Activated naive CD4-positive, alpha-beta T cell treated with anti-CD3 and anti-CD28 coated beads for 36 hours (primary cell): ENCODE results near the gene SH3BP4. TPM values are rescaled to one million over a fixed set of nuclear protein-coding genes. Genes with fewer than 3 reads are reported as not detected.
"Not testable (repeated sequence)": the region's sequence is repeated elsewhere in the genome, so short reads cannot be mapped to it uniquely, and the experiment has no call there.

Experiments used
- CTCF ChIA-PET: fragments of 350-600 bp; sonication (Branson Sonifier 250); formaldehyde crosslinking; loops from one replicate; lab custom pipeline; 2021; ENCODE audit warnings: antibody characterized with exemption; lab: Charles Lee
- DNase-seq: peaks from one replicate; pipeline ENCODE4 v3.0.0-alpha.2; 2020
- H3K27ac Mint-ChIP-seq: one replicate; pipeline ENCODE4 v1.8.0; 2021; ENCODE audit warnings: mild to moderate bottlenecking, mixed read lengths
- H3K27me3 Mint-ChIP-seq: one replicate; pipeline ENCODE4 v1.8.0; 2021; ENCODE audit warnings: low read depth, mixed read lengths
- H3K36me3 Mint-ChIP-seq: one replicate; pipeline ENCODE4 v1.8.0; 2021; ENCODE audit warnings: low read depth, mixed read lengths
- H3K4me1 Mint-ChIP-seq: one replicate; pipeline ENCODE4 v1.8.0; 2021; ENCODE audit warnings: low read depth, mixed read lengths
- H3K4me3 Mint-ChIP-seq: one replicate; pipeline ENCODE4 v1.8.0; 2021; ENCODE audit warnings: mild to moderate bottlenecking, moderate library complexity, mixed read lengths
- H3K9me3 Mint-ChIP-seq: one replicate; pipeline ENCODE4 v1.8.0; 2021; ENCODE audit warnings: mixed read lengths
- intact Hi-C: fragments of 100-400 bp; cut with micrococcal nuclease; formaldehyde crosslinking; loops from one replicate; pipeline ENCODE4 v1.15.1; 2023
- total RNA-seq, 2 experiments: library from RNA; stranded (reverse); gene quantifications; one replicate each; pipeline ENCODE4 v1.2.3, GENCODE V29; 2021

Gene SH3BP4
- total RNA-seq, 2 experiments from 2014 or later: 0.42 to 0.64 TPM

DNA sequence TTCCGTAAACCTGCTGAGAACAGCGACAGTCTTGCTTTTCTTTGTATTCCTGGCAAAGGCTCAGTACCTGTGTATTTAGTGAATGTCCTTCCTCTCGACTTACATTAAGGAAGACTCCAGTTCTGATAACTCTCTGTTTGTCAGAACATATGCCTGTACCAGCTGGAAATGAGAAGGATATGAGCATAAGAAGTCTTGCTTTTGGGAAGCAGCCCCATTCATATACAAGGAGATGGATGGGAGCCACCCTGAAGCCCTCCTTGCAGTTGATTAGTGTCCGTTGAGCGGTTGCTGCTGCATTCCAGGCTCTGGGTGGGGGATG is 59.8 kb downstream of the SH3BP4 start:
- H3K4me3 Mint-ChIP-seq: no peak overlapping the region
- H3K9me3 Mint-ChIP-seq: peaks cover 4% of the 10 kb centered on the region
- no peak overlapping the region for H3K27ac Mint-ChIP-seq
- no peaks in the 10 kb centered on the region for H3K27me3 Mint-ChIP-seq
- CTCF ChIA-PET: no interaction called here
- no peaks in the 10 kb centered on the region for H3K4me1 Mint-ChIP-seq
- H3K36me3 Mint-ChIP-seq: no peaks in the 10 kb centered on the region
- no peak for DNase-seq
- intact Hi-C loops: no loop called here

DNA sequence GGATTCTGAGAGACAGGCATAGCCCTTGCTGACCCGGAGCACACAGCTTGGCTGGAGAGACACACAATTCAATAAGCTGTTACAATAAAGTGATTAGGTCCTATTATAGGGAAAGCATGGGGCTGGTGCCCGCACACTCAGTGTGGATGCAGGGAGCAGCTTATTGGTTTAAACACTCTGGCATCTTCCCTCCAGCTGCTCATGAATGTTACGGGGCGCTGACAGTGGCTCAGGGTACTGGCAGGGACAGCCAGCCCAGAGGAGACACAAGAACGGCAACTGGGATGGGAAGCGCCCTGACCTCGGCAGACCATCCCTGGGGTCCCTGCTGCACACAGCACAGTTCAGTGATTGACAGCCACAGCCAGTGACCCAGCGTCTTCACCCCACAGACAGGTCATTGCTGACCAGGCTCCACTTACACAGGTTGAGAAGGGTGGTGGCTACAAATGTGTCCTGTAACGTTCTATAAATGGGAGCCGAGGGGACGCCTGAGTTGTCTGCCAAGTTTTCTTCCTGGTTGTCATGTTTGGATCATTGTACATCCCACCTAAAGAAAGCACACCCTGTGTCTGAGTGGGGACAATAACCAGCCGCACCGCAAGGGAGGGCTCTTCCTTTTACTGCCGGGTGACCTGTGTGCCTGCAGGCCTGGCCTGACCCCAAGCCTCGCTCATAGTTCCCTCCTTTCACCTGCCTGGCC is 60.3 kb downstream of the SH3BP4 start:
- CTCF ChIA-PET: no interaction called here
- H3K36me3 Mint-ChIP-seq: no peaks in the 10 kb centered on the region
- peaks cover 6% of the 10 kb centered on the region for H3K9me3 Mint-ChIP-seq
- H3K27ac Mint-ChIP-seq: no peak overlapping the region
- no peak overlapping the region for H3K4me3 Mint-ChIP-seq
- H3K4me1 Mint-ChIP-seq: no peaks in the 10 kb centered on the region
- H3K27me3 Mint-ChIP-seq: no peaks in the 10 kb centered on the region
- intact Hi-C loops: no loop called here
- no peak for DNase-seq

DNA sequence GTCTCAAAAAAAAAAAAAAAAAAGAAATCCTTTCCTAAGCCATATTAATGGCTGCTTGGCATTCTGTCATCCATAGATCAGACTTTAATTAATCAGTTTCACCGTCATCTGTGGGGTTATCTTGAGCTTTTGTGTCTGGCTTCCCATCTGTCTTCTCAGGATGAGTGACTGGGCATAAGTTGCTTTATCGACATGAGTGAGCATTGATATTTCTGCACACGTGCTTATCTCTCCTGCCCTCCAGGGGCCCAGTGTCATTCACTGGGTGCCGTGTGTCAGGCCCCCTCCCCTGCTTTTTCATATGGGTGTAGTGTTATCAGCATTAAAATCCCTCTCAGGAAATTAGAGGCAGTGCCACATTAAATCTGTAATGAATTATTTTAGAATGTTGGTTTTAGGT is 65.6 kb downstream of the SH3BP4 start:
- no peak overlapping the region for H3K27ac Mint-ChIP-seq
- no peak overlapping the region for H3K4me3 Mint-ChIP-seq
- H3K36me3 Mint-ChIP-seq: no peaks in the 10 kb centered on the region
- H3K9me3 Mint-ChIP-seq: peaks cover 6% of the 10 kb centered on the region
- CTCF ChIA-PET: interaction anchor here (0.6 kb wide), 1 partner anchor 119 kb away, joined by 3 read pairs; no protein-coding TSS in a partner anchor
- intact Hi-C loops: no loop called here
- DNase-seq: no peak
- peaks cover 5% of the 10 kb centered on the region for H3K27me3 Mint-ChIP-seq
- H3K4me1 Mint-ChIP-seq: no peaks in the 10 kb centered on the region

DNA sequence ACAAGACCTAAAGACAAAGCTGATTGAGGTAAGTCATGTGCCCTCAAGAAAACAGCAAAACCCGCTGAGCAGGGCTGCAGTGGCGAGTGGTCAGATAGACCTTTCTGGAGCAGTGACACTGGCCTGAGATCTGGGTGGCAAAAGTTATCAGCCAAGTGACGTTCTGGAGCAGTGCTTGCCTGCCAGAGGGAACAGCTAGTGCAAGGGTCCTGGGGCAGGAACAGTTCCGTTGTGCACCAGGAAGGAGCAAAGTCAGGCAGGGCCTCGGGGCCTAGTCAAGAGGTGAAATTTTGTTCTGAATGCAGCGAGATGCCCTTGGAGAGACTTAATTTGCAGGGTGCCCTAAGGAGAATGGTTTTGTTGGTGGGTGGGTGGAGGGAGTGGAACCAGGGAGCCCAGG is 67.0 kb downstream of the SH3BP4 start:
- peaks cover 5% of the 10 kb centered on the region for H3K27me3 Mint-ChIP-seq
- CTCF ChIA-PET: no interaction called here
- no peak for DNase-seq

DNA sequence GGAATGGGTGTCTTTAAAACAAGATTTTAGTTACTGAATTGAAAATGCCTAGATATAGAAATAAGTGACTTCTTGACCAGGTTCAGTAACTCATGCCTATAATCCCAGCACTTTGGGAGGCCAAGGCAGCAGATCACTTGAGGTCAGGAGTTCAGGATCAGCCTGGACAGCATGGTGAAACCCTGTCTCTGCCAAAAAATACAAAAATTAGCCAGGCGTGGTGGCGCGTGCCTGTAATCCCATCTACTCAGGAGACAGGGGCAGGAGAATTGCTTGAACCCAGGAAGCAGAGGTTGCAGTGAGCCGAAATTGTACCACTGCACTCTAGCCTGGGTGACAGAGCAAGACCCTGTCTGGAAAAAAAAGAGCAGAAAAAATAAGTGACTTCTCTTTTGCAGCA is 68.3 kb downstream of the SH3BP4 start:
- CTCF ChIA-PET, DNase-seq, intact Hi-C loops, H3K27me3 Mint-ChIP-seq, H3K9me3 Mint-ChIP-seq, H3K4me3 Mint-ChIP-seq, H3K27ac Mint-ChIP-seq, H3K4me1 Mint-ChIP-seq, H3K36me3 Mint-ChIP-seq: not testable (repeated sequence)

More for the DNA sequence above, 67.0 kb downstream of the SH3BP4 start:
- Mint-ChIP-seq H3K9me3 (peaks cover 6% of the 10 kb centered on the region), H3K36me3 (no peaks in the 10 kb centered on the region), H3K4me1 (no peaks in the 10 kb centered on the region), H3K27ac (no peak overlapping the region), H3K4me3 (no peak overlapping the region)
- intact Hi-C loops: no loop called here

DNA sequence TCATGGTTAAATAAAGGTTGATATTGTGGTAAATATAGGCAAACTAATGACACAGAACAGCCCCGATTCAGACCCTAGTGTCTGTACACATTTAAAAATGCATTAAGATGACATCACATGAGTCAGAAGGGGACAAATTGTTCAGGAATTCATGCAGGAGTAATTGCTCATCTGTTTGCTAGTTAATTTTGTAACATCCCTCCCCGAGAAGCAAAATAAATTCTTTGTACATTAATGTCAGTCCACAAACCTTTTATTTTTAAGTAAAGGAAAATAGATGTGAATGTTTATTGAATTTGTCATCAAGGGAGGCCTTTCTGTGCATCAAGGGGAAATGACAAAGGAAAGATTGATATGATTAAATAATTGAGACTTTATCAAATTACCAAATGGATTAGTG is 69.9 kb downstream of the SH3BP4 start:
- H3K4me1 Mint-ChIP-seq: no peaks in the 10 kb centered on the region
- H3K27ac Mint-ChIP-seq: no peak overlapping the region
- peaks cover 5% of the 10 kb centered on the region for H3K27me3 Mint-ChIP-seq
- no peak overlapping the region for H3K4me3 Mint-ChIP-seq
- H3K9me3 Mint-ChIP-seq: peaks cover under 1% of the 10 kb centered on the region
- CTCF ChIA-PET: no interaction called here
- no peaks in the 10 kb centered on the region for H3K36me3 Mint-ChIP-seq
- intact Hi-C loops: no loop called here
- DNase-seq: no peak

DNA sequence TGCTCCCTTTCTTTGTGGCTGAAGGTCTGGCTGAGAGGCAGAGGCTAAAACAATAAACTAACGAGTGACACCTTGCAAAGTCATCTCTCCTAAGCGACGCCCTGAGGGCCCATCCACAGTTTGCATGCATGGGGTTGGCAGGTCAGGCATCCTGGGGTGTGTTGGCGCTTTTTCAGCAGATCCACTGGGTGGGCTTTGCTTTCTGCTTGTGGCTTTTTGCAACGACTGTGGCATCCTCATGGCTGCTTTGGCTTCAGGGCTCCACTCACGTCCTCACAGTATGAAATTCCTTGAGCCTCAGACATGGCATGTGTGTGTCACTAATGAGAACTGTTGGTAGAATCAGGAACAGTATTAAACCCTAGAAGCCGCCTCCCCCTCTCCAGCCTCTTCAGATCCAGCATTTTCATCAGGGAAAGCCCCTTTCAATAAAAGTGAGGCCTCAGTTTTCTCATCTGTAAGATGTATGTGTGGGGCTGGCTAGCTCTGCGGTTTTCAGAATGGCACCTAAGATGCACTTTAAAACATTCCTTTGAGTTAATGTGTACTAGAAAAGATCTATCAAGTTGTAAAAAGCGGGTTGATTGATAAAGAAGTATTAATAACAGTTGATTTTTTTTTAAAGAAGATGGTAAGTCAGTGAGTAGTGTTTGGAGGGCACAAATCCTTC is 72.5 kb downstream of the SH3BP4 start:
- H3K9me3 Mint-ChIP-seq: no peaks in the 10 kb centered on the region
- no peak overlapping the region for H3K4me3 Mint-ChIP-seq
- CTCF ChIA-PET: no interaction called here
- no peak overlapping the region for H3K27ac Mint-ChIP-seq
- intact Hi-C loops: no loop called here
- H3K4me1 Mint-ChIP-seq: no peaks in the 10 kb centered on the region
- no peaks in the 10 kb centered on the region for H3K36me3 Mint-ChIP-seq
- DNase-seq: no peak
- peaks cover 6% of the 10 kb centered on the region for H3K27me3 Mint-ChIP-seq

DNA sequence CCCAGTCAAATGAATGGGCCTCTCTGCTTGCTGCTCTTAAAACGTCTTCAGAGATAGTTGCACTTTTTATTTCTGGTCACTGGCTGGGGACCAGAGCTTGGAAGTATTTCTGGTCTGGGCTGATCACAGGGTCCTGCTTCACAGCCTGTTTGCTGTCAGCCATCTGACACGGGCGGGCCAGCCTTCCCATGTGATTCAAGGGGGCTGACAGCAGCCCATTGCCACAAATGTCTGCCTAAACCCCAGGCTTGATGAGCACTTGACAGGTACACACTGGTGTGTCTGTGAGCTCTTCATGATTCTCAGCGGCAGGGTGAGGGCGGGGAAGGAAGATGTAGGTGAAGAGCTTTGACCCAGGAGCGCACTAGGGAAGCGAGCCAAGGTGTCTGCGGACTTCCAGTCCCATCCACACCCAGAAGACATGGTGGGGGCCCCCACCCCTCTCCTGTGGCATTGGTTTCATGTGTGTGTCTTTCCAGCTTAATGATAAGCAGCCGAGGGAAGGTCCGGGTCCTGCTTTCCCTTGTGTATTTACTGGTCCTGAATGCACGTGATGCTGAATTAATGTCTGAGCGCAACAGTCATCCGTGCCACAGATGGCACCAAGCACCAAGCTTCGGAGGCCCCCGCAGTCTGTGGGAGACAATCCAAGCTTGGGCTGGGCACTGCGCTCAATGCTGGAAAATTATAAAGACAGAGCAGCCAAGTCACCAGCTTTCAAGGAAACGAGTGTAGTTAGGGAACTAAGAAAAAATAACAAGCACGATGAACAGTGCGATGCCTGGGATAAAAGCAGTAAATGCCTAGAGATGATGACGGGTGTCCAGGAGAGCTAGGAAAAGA is 73.3 kb downstream of the SH3BP4 start:
- DNase-seq: no peak
- Mint-ChIP-seq H3K27me3 (peaks cover 6% of the 10 kb centered on the region), H3K9me3 (no peaks in the 10 kb centered on the region), H3K36me3 (no peaks in the 10 kb centered on the region), H3K4me1 (no peaks in the 10 kb centered on the region), H3K4me3 (no peak overlapping the region), H3K27ac (no peak overlapping the region)
- CTCF ChIA-PET: no interaction called here
- intact Hi-C loops: no loop called here

DNA sequence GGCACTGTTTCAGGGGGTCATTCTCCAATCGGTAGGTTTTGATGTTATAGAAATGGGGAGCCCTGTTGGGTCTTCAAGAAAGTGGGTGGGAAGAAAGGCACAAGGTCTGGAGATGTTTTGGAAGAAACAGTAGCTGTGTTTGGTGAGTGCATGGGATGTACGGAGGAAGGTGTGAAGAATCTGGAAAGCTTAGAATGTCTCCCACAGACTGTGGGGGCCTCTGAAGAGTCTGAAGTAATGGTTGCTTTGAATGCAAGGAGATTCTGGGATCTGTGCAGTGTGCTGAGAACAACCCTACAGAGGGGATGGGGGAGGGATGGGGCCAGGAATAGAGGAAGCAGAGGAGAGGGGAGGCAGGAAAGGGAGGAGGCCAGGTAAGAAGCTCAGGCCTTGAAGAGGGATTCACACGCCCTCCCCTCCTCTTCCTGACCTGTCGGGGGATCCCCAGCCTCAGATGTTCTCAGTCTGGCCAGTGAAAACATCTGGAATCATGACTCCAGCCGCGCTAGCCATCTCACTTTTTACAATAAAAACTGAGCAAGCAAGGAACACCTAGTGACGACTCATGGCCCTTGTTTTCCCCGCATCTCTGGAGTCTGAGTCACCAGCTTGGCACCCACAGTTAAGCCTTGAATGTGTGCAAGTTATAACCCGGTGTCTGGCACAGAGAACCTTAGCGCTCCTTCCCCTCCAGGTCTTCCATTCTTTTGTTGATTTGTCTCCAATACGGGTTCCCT is 74.2 kb downstream of the SH3BP4 start:
- H3K27me3 Mint-ChIP-seq: peaks cover 2% of the 10 kb centered on the region

DNA sequence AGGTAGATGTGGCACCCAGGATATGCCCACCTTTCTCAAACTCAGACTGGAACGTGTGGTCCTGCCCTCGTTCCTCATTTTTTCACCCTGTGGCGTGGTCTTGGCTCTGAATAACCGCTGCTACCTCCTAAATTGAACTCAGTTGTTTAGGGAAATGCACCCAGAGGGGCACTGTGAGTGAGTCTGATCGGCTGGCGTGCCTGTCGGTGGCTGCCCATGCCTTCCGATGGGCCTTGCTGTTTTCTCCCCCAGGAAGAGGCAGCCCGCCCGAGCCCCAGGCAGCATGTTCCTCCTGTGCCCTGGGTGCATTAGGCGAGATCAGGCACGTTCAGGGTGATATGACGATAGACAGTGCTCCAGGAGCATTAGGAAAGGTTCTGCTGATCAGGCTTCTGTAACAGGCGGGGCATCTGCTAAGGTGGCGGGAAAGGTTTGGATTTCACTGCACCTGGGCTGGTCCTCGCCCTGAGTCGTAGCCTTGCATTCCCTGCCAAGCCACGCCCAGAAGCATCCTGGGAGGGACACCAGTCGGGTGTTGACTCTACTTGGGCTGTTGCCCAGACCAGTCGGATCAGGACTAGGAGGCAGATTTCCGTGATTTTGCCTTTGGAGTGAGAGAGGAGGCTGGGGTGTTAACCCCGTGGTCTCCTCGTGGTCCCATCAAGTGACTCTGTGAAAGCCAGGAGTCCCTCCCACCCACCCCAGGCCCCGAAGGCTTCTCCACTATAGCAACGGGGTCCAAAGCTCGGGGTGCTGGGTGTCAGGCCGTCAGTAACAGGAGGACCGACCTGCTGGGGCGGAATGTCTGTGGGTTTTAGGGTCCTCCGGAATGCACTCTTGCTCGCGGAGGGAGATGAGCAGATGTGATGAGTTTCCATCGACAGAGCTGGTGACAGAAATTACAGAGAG is 75.1 kb downstream of the SH3BP4 start:
- intact Hi-C loops: no loop called here
- H3K27me3 Mint-ChIP-seq: peaks cover 2% of the 10 kb centered on the region
- H3K9me3 Mint-ChIP-seq: no peaks in the 10 kb centered on the region
- H3K4me1 Mint-ChIP-seq: no peaks in the 10 kb centered on the region
- no peaks in the 10 kb centered on the region for H3K36me3 Mint-ChIP-seq
- H3K27ac Mint-ChIP-seq: no peak overlapping the region
- no peak overlapping the region for H3K4me3 Mint-ChIP-seq
- no peak for DNase-seq
- CTCF ChIA-PET: no interaction called here

More for the DNA sequence above, 74.2 kb downstream of the SH3BP4 start:
- Mint-ChIP-seq H3K27ac (no peak overlapping the region), H3K4me1 (no peaks in the 10 kb centered on the region), H3K4me3 (no peak overlapping the region), H3K36me3 (no peaks in the 10 kb centered on the region), H3K9me3 (no peaks in the 10 kb centered on the region)
- no peak for DNase-seq
- CTCF ChIA-PET: no interaction called here
- intact Hi-C loops: no loop called here

DNA sequence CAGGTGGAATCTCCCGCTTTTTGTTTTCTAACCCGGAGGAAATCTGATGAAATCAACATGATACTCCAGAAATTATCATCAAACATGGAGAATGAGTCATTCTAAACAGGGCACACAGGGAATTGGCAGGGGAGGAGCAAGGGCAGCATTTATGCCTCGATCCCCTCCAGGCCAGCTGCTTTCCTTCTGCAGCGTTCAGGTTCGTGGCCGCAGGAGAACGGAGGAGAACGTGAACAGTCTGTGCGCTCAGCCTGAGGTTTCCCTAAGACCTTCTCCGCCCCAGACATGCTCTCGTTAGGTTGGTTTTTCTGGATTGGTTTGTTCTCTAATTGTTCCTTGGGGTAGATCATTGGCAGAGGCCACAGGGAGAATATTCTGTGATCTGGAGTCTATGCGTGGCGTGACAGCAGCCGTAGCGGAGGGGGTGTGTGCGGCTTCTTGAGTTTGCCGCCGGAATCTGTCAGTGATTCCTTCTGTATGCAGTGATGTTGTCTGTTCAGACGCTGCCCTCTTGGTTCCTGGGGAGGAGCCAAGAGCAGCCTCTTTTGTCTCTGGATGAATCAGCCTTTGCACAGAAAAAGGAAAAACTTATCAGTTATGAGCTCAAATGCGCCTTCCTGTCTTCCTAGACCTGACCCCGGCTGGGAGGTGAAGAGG is 75.9 kb downstream of the SH3BP4 start:
- intact Hi-C loops: no loop called here

More for the DNA sequence above, 75.9 kb downstream of the SH3BP4 start:
- peaks cover 2% of the 10 kb centered on the region for H3K27me3 Mint-ChIP-seq
- no peaks in the 10 kb centered on the region for H3K36me3 Mint-ChIP-seq
- no peak overlapping the region for H3K4me3 Mint-ChIP-seq
- no peak overlapping the region for H3K27ac Mint-ChIP-seq
- no peaks in the 10 kb centered on the region for H3K4me1 Mint-ChIP-seq
- H3K9me3 Mint-ChIP-seq: no peaks in the 10 kb centered on the region
- no peak for DNase-seq
- CTCF ChIA-PET: no interaction called here
